Measurements from ENCODE around the gene ADAMTS19. TPM values are rescaled to one million over a fixed set of nuclear protein-coding genes. Genes with fewer than 3 reads are reported as not detected.
"Not testable (repeated sequence)": the region's sequence is repeated elsewhere in the genome, so short reads cannot be mapped to it uniquely, and the experiment has no call there.

Gene ADAMTS19, protein sequence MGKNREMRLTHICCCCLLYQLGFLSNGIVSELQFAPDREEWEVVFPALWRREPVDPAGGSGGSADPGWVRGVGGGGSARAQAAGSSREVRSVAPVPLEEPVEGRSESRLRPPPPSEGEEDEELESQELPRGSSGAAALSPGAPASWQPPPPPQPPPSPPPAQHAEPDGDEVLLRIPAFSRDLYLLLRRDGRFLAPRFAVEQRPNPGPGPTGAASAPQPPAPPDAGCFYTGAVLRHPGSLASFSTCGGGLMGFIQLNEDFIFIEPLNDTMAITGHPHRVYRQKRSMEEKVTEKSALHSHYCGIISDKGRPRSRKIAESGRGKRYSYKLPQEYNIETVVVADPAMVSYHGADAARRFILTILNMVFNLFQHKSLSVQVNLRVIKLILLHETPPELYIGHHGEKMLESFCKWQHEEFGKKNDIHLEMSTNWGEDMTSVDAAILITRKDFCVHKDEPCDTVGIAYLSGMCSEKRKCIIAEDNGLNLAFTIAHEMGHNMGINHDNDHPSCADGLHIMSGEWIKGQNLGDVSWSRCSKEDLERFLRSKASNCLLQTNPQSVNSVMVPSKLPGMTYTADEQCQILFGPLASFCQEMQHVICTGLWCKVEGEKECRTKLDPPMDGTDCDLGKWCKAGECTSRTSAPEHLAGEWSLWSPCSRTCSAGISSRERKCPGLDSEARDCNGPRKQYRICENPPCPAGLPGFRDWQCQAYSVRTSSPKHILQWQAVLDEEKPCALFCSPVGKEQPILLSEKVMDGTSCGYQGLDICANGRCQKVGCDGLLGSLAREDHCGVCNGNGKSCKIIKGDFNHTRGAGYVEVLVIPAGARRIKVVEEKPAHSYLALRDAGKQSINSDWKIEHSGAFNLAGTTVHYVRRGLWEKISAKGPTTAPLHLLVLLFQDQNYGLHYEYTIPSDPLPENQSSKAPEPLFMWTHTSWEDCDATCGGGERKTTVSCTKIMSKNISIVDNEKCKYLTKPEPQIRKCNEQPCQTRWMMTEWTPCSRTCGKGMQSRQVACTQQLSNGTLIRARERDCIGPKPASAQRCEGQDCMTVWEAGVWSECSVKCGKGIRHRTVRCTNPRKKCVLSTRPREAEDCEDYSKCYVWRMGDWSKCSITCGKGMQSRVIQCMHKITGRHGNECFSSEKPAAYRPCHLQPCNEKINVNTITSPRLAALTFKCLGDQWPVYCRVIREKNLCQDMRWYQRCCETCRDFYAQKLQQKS
- 0.95 TPM for total RNA-seq
- long read RNA-seq = 0 reads

- DNase-seq (ENCODE audit: missing footprints) = peak; percentile 70
- ATAC-seq = peak; percentile 84
- intact Hi-C loops (cut with DNase I) = no loop called here
Measured at GRCh38 chr5:129459777-129460671, at the start of gene ADAMTS19. Gene ADAMTS19, plus strand, starts transcription at chr5:129460298. Its CDS starts 94 bp downstream, at chr5:129460392.

GRCh38 chr5:129410488-129410887, 49.6 kb upstream of the ADAMTS19 start:
- ATAC-seq (no peak), DNase-seq (ENCODE audit: missing footprints) (no peak)
- intact Hi-C loops (cut with DNase I) = no loop called here

DNA sequence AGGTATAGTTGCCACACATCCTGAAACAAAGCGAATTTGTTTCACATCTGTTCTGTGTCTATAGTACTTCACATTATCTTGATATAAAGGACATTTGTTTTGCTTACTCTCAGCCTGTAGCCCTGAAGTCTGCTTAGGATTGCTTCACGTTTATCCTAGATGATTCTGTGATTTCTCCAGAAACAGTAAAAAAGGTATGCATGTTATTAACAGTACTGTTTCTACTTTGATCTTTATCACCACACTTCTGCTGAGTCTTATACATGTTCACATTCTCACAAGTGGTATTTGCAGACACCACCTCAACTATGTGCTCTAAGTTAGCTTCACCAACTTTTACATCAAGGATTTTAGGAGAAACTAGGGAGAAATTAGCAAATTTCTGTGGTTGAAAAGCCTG, 47.4 kb upstream of the ADAMTS19 start:
- intact Hi-C loops (cut with DNase I) = no loop called here

GRCh38 chr5:129413570-129413969, 46.5 kb upstream of the ADAMTS19 start:
- no peak for DNase-seq (ENCODE audit: missing footprints)
- ATAC-seq = no peak
- intact Hi-C loops (cut with DNase I) = no loop called here

More for the DNA sequence above, 47.4 kb upstream of the ADAMTS19 start:
- ATAC-seq (no peak), DNase-seq (ENCODE audit: missing footprints) (no peak)

DNA sequence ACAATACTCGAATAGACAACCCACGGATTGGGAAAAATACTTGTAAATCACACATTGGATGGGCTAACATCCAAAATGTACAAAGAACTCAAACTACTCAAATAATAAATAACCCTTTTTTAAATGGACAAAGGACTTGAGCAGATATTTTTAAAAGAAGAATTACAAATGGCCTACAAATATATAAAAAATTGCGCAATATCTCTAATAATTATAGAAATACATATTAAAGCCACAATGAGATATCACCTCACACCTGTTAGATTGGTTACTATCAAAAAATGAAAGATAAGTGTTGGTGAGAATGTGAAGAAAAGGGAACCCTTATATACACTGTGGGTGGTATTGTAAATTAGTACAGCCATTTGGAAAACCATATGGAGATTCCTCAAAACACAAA, 40.8 kb upstream of the ADAMTS19 start:
- no peak for ATAC-seq
- intact Hi-C loops (cut with DNase I) = no loop called here
- DNase-seq (ENCODE audit: missing footprints) = no peak

DNA sequence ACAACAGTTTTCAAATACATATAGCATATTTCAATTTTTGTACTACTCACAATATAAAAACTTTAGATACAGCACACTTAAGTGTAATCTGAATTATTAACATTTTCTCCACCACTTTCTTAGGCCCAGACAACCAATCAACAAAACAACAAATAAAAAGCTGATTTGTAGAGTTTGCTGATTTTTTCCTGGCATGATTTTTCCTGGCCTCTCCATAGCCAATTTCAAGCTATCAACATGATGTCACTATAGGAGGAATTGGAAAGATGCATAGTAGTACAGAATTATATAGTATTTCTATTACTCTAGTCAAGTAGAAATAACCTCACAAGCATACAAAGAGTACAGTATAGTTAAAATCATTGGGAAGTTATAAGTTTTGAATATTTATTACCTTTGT, 35.1 kb upstream of the ADAMTS19 start:
- intact Hi-C loops (cut with DNase I) = no loop called here
- ATAC-seq (no peak), DNase-seq (ENCODE audit: missing footprints) (no peak)

DNA sequence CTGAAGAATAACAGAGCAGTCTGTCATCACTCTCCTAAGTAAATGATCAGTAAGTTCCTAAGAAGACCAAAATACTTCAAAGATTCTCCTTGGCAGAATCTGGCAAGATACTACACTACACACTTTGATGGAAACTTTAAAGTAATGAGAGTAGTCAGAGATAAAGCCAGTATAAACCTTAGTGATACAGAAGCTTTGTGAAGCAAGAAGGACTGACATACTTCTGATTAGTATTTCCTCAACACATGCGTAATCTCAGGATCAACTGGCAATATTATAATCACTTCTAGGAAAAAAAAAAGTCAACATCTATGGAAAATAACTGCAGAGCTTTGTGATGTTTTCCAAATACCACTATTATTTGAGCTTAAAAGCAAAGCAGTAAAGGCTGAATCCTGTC, 34.0 kb upstream of the ADAMTS19 start:
- ATAC-seq (no peak), DNase-seq (ENCODE audit: missing footprints) (no peak)
- intact Hi-C loops (cut with DNase I) = no loop called here

GRCh38 chr5:129428636-129429035, 31.5 kb upstream of the ADAMTS19 start:
- DNase-seq (ENCODE audit: missing footprints); intact Hi-C loops (cut with DNase I): not testable (repeated sequence)

GRCh38 chr5:129431406-129431805, 28.7 kb upstream of the ADAMTS19 start:
- intact Hi-C loops (cut with DNase I) = no loop called here
- DNase-seq (ENCODE audit: missing footprints) (no peak), ATAC-seq (no peak)

More at GRCh38 chr5:129428636-129429035, 31.5 kb upstream of the ADAMTS19 start:
- not testable (repeated sequence) for ATAC-seq

DNA sequence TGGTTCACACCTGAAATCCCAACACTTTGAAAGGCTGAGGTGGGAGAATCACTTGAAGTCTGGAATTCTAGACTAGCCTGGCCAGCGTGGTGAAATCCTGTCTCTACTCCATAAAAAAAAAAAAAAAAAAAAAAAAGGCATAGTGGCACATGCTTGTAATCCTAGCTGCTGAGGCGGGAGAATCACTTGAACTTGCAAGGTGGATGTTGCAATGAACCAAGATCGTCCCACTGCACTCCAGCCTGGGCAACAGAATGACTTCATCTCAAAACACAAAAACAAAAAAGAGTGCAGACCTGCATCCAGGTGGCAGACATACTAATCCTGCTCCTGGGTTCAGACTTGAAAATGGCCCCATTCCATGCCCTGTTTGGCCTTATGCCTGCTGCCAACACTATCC, 21.8 kb upstream of the ADAMTS19 start:
- intact Hi-C loops (cut with DNase I) = no loop called here
- no peak for DNase-seq (ENCODE audit: missing footprints)

DNA sequence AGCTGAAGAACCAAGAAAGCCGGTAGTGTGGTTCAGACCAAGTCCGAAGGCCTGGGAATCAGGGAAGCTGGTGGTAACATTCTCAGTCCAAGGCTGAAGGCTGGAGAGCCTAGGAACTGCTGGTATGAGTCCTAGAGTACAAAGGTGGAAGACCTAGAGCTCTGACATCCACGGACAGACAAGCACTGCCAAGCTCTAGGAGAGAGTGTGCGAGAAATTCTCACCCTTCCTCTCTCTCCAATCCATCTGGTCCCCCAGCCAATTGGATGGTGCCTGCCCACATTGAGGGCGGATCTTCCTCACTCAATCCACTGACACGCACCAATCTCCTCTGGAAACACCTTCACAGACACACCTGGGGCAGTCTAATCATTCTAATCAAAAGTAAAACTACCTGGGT, 19.7 kb upstream of the ADAMTS19 start:
- no peak for DNase-seq (ENCODE audit: missing footprints)
- intact Hi-C loops (cut with DNase I) = no loop called here
- ATAC-seq = no peak

More for the DNA sequence above, 21.8 kb upstream of the ADAMTS19 start:
- ATAC-seq = no peak

DNA sequence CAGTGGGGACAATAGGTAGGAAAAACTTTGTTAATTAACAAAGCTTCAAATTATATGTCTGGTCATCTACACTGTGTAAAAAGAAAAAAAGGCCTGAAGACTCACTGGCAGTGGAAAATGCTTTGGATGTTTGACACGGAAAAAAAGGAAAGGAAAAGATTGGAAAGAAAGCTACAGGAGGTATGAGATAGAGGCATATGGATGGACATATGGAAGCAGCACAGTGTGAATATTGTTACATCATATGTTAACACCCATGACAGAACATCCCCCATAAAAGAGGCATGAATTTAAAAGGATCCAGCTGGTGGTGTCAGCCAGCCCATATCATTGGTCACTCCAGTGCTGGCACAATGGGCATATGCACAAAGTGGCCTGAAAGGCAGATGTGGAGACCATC, 19.0 kb upstream of the ADAMTS19 start:
- no peak for DNase-seq (ENCODE audit: missing footprints)
- ATAC-seq = no peak
- intact Hi-C loops (cut with DNase I) = no loop called here

DNA sequence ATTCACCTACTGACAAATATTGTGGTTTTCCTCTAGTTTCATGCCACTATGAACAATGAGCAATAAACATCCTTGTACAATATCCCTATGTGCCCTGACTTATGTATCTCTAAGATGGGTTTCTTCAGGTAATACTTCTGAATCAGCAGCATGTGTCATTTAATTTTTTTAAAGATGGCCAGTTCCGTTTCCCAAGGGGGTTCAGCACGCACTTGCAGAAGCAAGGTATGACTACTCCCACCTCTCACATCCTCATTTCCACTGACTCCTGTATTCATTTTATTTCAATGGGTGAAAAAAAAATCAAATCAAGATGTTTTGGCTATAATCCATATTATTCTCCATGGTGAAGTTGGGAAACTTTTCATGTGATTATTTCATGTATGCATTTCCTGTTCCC, 14.7 kb upstream of the ADAMTS19 start:
- ATAC-seq (no peak), DNase-seq (ENCODE audit: missing footprints) (no peak)
- intact Hi-C loops (cut with DNase I) = no loop called here

DNA sequence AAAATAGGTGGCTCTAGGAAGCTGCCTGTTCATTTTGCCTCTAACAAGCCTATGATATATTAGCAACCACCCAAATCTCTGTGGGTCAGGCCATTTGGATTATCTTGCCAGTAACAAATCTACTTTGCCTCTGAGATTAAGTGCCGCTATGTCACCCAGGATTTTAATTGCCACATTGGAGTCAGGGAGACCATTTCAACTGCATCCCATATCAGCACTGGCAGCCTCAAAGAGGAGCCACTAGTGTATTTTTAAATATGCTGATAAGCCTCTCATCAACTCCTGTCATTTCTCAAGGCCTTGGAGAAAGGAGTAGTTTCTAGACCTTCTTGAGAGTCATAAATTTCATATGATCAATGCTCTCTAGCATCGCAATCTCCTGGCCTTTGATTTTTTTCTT, 12.1 kb upstream of the ADAMTS19 start:
- ATAC-seq (no peak), DNase-seq (ENCODE audit: missing footprints) (no peak)
- intact Hi-C loops (cut with DNase I) = no loop called here

DNA sequence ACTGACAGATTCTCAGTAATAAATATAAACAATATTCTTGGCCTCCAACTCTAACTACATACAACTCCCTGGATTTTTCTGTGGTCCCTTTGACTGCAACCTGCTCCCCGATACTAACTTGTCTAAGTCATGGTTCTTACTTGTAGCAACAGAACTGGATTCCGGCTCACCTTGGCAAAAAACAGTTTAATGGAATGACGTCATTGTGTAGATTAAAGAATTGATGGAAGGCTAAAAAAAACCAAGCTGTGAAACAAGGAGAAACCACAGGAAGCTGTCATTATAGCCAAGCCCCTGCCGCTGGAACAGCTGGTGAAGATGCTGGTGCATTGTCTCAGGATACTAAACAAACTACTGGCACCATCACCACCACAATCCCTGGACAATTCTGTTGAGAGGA, 11.4 kb upstream of the ADAMTS19 start:
- DNase-seq (ENCODE audit: missing footprints) (no peak), ATAC-seq (no peak)
- intact Hi-C loops (cut with DNase I) = no loop called here

DNA sequence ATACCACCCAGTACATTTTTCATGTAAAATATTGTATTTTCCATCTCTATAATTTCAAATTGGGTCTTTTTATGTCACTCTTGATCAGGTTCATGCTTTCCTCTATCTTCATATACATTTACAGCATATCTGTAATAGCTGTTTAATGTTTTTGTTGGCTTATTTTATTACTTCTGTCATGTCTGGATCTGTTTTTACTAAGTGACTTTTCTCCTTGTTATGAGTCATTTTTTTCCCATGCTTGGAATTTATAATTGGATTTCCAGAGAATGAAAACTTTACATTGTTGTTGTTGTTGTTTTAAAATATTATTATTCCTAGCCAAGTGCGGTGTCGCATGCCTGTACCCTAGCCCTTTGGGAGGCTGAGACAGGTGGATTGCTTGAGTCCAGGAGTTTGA, 5.6 kb upstream of the ADAMTS19 start:
- intact Hi-C loops (cut with DNase I) = no loop called here
- DNase-seq (ENCODE audit: missing footprints) (no peak), ATAC-seq (no peak)

GRCh38 chr5:129459450-129459776, 685 bp upstream of the ADAMTS19 start:
- intact Hi-C loops (cut with DNase I) = no loop called here

DNA sequence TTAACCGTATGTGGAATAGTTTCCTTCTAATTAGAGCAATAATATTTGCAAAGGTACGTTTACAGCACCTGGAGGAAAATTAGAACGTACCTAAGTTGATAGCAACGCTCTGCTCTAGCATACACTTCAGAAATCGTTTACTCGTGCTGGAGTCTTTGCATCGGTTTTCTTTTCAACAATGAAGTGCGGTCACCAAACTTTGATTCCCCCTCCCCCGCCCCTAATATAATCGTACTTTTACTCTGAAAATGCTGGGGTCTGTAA, 506 bp downstream of the ADAMTS19 start:
- no peak for ATAC-seq
- DNase-seq (ENCODE audit: missing footprints) = no peak
- intact Hi-C loops (cut with DNase I) = no loop called here

More at GRCh38 chr5:129459450-129459776, 685 bp upstream of the ADAMTS19 start:
- ATAC-seq = no peak
- DNase-seq (ENCODE audit: missing footprints) = no peak

All from Right ventricle myocardium inferior (tissue), 1 donor.